GM19240 (cell line): ENCODE results near the gene SHC3.

Experiments
- DNase-seq: peaks from one replicate; pipeline ENCODE4 v3.0.0; 2011; ENCODE audit warnings: low spot score; ENCODE audit not compliant: insufficient read length

SHC3 gene

GRCh38 chr9:88959727-88960469 lies 218.7 kb downstream of the SHC3 start:
- no peak for DNase-seq

DNA sequence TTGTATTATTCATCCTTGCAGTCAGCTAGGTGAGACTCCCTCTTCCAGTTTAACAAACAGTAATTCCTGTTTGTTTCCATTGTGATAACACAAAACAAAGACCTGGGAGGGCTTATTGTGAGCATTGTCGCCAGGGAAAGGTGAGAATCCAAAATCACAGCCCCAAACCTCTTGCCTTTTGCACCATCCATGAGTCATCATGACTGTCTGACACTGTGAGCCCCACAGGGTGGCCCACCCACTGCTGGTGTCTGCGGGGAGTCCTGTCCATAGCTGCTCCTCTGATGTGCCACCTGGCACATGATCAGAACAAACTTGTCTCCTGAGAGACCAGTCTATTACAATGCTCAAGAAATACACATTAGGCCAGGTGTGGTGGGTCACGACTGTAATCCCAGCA lies 221.1 kb downstream of the SHC3 start:
- no peak for DNase-seq
